ENCODE data around the gene PTPN14. TPM values are rescaled to one million over a fixed set of nuclear protein-coding genes. Genes with fewer than 3 reads are reported as not detected.

The PTPN14 gene
- total RNA-seq, 1 experiment from 2014 or later = 37.5 TPM

DNA sequence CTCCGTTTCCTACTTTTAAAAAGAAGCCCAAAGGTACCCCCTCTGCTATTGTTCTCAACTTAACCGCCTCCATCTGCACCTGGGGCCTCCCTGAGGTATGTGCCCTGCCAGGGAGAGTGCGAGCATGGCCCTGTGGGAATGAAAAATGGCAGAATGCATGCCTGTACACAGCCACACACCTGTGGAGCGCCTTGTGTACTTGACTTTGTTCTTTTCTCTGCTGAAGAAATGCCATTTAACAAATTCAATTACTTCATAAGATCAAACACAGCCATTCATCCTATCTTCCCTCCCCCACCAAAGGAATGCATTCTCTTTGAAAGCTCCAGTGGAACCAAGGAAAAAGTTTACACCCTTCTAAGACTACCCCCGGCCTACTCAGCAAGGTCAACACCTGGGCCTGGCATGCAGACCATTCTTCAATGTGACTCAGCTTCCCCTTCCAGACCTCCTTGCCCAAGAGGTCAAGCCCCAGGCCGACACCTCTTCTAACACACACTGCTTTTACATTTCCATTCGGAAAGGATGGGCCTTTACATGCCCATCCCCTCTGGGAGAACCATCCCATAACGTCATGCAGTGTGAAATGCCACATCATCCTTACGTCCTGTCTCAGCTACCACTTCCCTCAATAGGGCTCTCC lies 146.7 kb downstream of the PTPN14 start:
- peak; percentile 19 for DNase-seq (ENCODE audit: low read depth, low spot score)
- no peak overlapping the region for H2AFZ ChIP-seq (ENCODE audit: low read depth, low read length, poor library complexity, severe bottlenecking)
- H3K9me2 ChIP-seq (ENCODE audit: insufficient read depth) = no peaks in the 10 kb centered on the region
- ChIA-PET RAD21 (ENCODE audit: low non-redundant PET in 1 of 2, low total read pairs in 2 of 2, uncharacterized antibody in 2 of 2, unreplicated experiment in 2 of 2) (no interaction called here), CTCF (no interaction called here), POLR2A (interaction anchor here (1.5 kb wide), 1 partner anchor 9 kb away, joined by 3 read pairs; no protein-coding TSS in a partner anchor)
- H3K79me2 ChIP-seq (ENCODE audit: insufficient read depth, low read length) = 0 out of 2 replicates have a peak, but pooled peaks cover 5% of the 10 kb centered on the region
- peaks cover 24 to 34% of the 10 kb centered on the region in 2 experiments for H3K4me1 ChIP-seq (ENCODE audit: control insufficient read depth in 1 of 2, insufficient read depth in 2 of 2, low read length in 2 of 2)
- H3K4me3 ChIP-seq (replicated peaks in 1 of 2; ENCODE audit: low read depth in 1 of 2, low read length in 2 of 2) = no peak overlapping the region
- no TSS peak for BruUV-seq (replicated peaks)
- TF ChIP-seq SRF (IDR thresholded peaks at IDR 0.05; ENCODE audit: low read depth) = no peak
- no peak for TF ChIP-seq EZH2phosphoT487 (IDR thresholded peaks at IDR 0.05; ENCODE audit: borderline replicate concordance)
- TF ChIP-seq, protein P1, sequence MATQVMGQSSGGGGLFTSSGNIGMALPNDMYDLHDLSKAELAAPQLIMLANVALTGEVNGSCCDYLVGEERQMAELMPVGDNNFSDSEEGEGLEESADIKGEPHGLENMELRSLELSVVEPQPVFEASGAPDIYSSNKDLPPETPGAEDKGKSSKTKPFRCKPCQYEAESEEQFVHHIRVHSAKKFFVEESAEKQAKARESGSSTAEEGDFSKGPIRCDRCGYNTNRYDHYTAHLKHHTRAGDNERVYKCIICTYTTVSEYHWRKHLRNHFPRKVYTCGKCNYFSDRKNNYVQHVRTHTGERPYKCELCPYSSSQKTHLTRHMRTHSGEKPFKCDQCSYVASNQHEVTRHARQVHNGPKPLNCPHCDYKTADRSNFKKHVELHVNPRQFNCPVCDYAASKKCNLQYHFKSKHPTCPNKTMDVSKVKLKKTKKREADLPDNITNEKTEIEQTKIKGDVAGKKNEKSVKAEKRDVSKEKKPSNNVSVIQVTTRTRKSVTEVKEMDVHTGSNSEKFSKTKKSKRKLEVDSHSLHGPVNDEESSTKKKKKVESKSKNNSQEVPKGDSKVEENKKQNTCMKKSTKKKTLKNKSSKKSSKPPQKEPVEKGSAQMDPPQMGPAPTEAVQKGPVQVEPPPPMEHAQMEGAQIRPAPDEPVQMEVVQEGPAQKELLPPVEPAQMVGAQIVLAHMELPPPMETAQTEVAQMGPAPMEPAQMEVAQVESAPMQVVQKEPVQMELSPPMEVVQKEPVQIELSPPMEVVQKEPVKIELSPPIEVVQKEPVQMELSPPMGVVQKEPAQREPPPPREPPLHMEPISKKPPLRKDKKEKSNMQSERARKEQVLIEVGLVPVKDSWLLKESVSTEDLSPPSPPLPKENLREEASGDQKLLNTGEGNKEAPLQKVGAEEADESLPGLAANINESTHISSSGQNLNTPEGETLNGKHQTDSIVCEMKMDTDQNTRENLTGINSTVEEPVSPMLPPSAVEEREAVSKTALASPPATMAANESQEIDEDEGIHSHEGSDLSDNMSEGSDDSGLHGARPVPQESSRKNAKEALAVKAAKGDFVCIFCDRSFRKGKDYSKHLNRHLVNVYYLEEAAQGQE (IDR thresholded peaks at IDR 0.05; ENCODE audit: low read depth) = no peak
- no peak for TF ChIP-seq EGR1 (IDR thresholded peaks at IDR 0.05; ENCODE audit: low read depth)
- TF ChIP-seq SIN3A (IDR thresholded peaks at IDR 0.05; ENCODE audit: low read depth) = no peak
- TF ChIP-seq TCF7L2 (IDR thresholded peaks at IDR 0.05; ENCODE audit: borderline replicate concordance, extremely low read depth, insufficient read depth, insufficient read length) = peak; percentile 13
- TF ChIP-seq CEBPB (IDR thresholded peaks at IDR 0.05; ENCODE audit: low read depth) = no peak
- no peak for TF ChIP-seq POLR2A (IDR thresholded peaks at IDR 0.05; ENCODE audit: borderline replicate concordance, extremely low read depth, insufficient read depth, insufficient read length)
- intact Hi-C loops (cut with micrococcal nuclease) = no loop called here
- peak overlapping the region; percentile 50 for H3K4me2 ChIP-seq (ENCODE audit: low read length)
- H3K9me3 ChIP-seq (ENCODE audit: control insufficient read depth in 1 of 2, insufficient read depth in 1 of 2, low read depth in 1 of 2, low read length in 2 of 2) = no peaks in the 10 kb centered on the region
- no peaks in the 10 kb centered on the region for H3K27me3 ChIP-seq (ENCODE audit: insufficient read depth, low read length)
- peak overlapping the region; percentile 38; the same call in 1 of the 2 replicates for H3K27ac ChIP-seq (ENCODE audit: low read depth, low read length)
- ATAC-seq = peak; percentile 85
- no peaks in the 10 kb centered on the region for H4K20me1 ChIP-seq (ENCODE audit: insufficient read depth)
- H3K36me3 ChIP-seq (ENCODE audit: control insufficient read depth in 1 of 2, insufficient read depth in 2 of 2, low read length in 2 of 2) = peaks cover 0 to 8% of the 10 kb centered on the region in 2 experiments; a peak in 1 of 4 replicates
- H3K9ac ChIP-seq (ENCODE audit: low read length) = no peak overlapping the region
